ENCODE data around the gene AFMID.
"Not testable (repeated sequence)": the region's sequence is repeated elsewhere in the genome, so short reads cannot be mapped to it uniquely, and the experiment has no call there.

AFMID gene

GRCh38 chr17:78239489-78239931 lies 52.3 kb downstream of the AFMID start:
- DNase-seq (ENCODE audit: low read depth): no peak

GRCh38 chr17:78240012-78240655 lies 53.0 kb downstream of the AFMID start:
- DNase-seq (ENCODE audit: low read depth): no peak

GRCh38 chr17:78240839-78241238 lies 53.7 kb downstream of the AFMID start:
- DNase-seq (ENCODE audit: low read depth): no peak

GRCh38 chr17:78241277-78242023 lies 54.3 kb downstream of the AFMID start:
- DNase-seq (ENCODE audit: low read depth): no peak

GRCh38 chr17:78242024-78242742 lies 55.0 kb downstream of the AFMID start:
- DNase-seq (ENCODE audit: low read depth): no peak

- DNase-seq (ENCODE audit: low read depth): no peak
These were observed 60.1 kb downstream of the AFMID start for GRCh38 chr17:78247304-78247703.

GRCh38 chr17:78248051-78248914 lies 61.1 kb downstream of the AFMID start:
- no peak for DNase-seq (ENCODE audit: low read depth)

GRCh38 chr17:78249074-78249817 lies 62.1 kb downstream of the AFMID start:
- DNase-seq (ENCODE audit: low read depth): no peak

- DNase-seq (ENCODE audit: low read depth): no peak
These were observed 63.0 kb downstream of the AFMID start for GRCh38 chr17:78249818-78250806.

GRCh38 chr17:78250891-78251772 lies 64.0 kb downstream of the AFMID start:
- DNase-seq (ENCODE audit: low read depth): peak; percentile 62

- no peak for DNase-seq (ENCODE audit: low read depth)
These were observed 64.6 kb downstream of the AFMID start for GRCh38 chr17:78251773-78252103.

- DNase-seq (ENCODE audit: low read depth): peak; percentile 23
These were observed 65.0 kb downstream of the AFMID start for GRCh38 chr17:78252111-78252634.

- no peak for DNase-seq (ENCODE audit: low read depth)
These were observed 65.8 kb downstream of the AFMID start for GRCh38 chr17:78252701-78253635.

- DNase-seq (ENCODE audit: low read depth): not testable (repeated sequence)
These were observed 66.4 kb downstream of the AFMID start for GRCh38 chr17:78253636-78253945.

GRCh38 chr17:78253946-78254672 lies 66.9 kb downstream of the AFMID start:
- peak; percentile 71 for DNase-seq (ENCODE audit: low read depth)

- no peak for DNase-seq (ENCODE audit: low read depth)
These were observed 68.0 kb downstream of the AFMID start for GRCh38 chr17:78255029-78255656.
